ENCODE results near the gene SEMA4F. TPM values are rescaled to one million over a fixed set of nuclear protein-coding genes. Genes with fewer than 3 reads are reported as not detected.

Gene SEMA4F
- total RNA-seq, 1 experiment from 2014 or later: 8.1 TPM

GRCh38 chr2:74639550-74639949 lies 14.5 kb upstream of the SEMA4F start:
- no peaks in the 10 kb centered on the region for H3K4me1 ChIP-seq (replicated peaks)
- H3K36me3 ChIP-seq: no peaks in the 10 kb centered on the region
- H3K27ac ChIP-seq: no peak overlapping the region
- DNase-seq (ENCODE audit: low read depth in 1 of 2, low spot score in 2 of 2): no peak
- no peak overlapping the region for H3K4me3 ChIP-seq
- H3K9me3 ChIP-seq (replicated peaks): no peaks in the 10 kb centered on the region
- H3K27me3 ChIP-seq (replicated peaks): peaks cover 6% of the 10 kb centered on the region; the same call in 1 of the 2 replicates

- no peak for DNase-seq (ENCODE audit: low read depth in 1 of 2, low spot score in 2 of 2)
- Histone ChIP-seq H3K27ac (no peak overlapping the region), H3K27me3 (replicated peaks) (no peaks in the 10 kb centered on the region), H3K4me3 (no peak overlapping the region), H3K9me3 (replicated peaks) (no peaks in the 10 kb centered on the region), H3K4me1 (replicated peaks) (no peaks in the 10 kb centered on the region), H3K36me3 (no peaks in the 10 kb centered on the region)
Measured at GRCh38 chr2:74645344-74645743, 8.7 kb upstream of the SEMA4F start.

- no peak overlapping the region for H3K27ac ChIP-seq
- H3K4me1 ChIP-seq (replicated peaks): no peaks in the 10 kb centered on the region
Measured at GRCh38 chr2:74646201-74646600, 7.8 kb upstream of the SEMA4F start.

GRCh38 chr2:74646834-74647482 lies 7.1 kb upstream of the SEMA4F start:
- Histone ChIP-seq H3K27me3 (replicated peaks) (no peaks in the 10 kb centered on the region), H3K4me1 (replicated peaks) (no peaks in the 10 kb centered on the region), H3K4me3 (no peak overlapping the region), H3K36me3 (no peaks in the 10 kb centered on the region), H3K9me3 (replicated peaks) (no peaks in the 10 kb centered on the region), H3K27ac (no peak overlapping the region)
- DNase-seq (ENCODE audit: low read depth in 1 of 2, low spot score in 2 of 2): no peak

More at GRCh38 chr2:74646201-74646600, 7.8 kb upstream of the SEMA4F start:
- H3K4me3 ChIP-seq: no peak overlapping the region
- DNase-seq (ENCODE audit: low read depth in 1 of 2, low spot score in 2 of 2): no peak
- no peaks in the 10 kb centered on the region for H3K27me3 ChIP-seq (replicated peaks)
- no peaks in the 10 kb centered on the region for H3K9me3 ChIP-seq (replicated peaks)
- no peaks in the 10 kb centered on the region for H3K36me3 ChIP-seq

GRCh38 chr2:74648009-74648443 lies 6.0 kb upstream of the SEMA4F start, which contains the start of gene M1AP:
TSS of gene M1AP (minus strand) at chr2:74648330. CDS start at chr2:74640275, 8,055 bp downstream.
- no peak within 1 kb of the TSS for H3K4me3 ChIP-seq
- H3K9me3 ChIP-seq (replicated peaks): no peaks in the 10 kb centered on the region
- H3K36me3 ChIP-seq: no peaks in the 10 kb centered on the region
- no peak for DNase-seq (ENCODE audit: low read depth in 1 of 2, low spot score in 2 of 2)
- no peak within 1 kb of the TSS for H3K27ac ChIP-seq
- no peaks in the 10 kb centered on the region for H3K4me1 ChIP-seq (replicated peaks)
- H3K27me3 ChIP-seq (replicated peaks): no peaks in the 10 kb centered on the region

- H3K27me3 ChIP-seq (replicated peaks): no peaks in the 10 kb centered on the region
- peak overlapping the region; percentile 55 for H3K4me3 ChIP-seq
- H3K36me3 ChIP-seq: no peaks in the 10 kb centered on the region
- H3K4me1 ChIP-seq (replicated peaks): peaks cover 10% of the 10 kb centered on the region
- no peak overlapping the region for H3K27ac ChIP-seq
- DNase-seq (ENCODE audit: low read depth in 1 of 2, low spot score in 2 of 2): no peak
- no peaks in the 10 kb centered on the region for H3K9me3 ChIP-seq (replicated peaks)
Measured at GRCh38 chr2:74653589-74653984, 460 bp upstream of the SEMA4F start.

GRCh38 chr2:74655579-74655978 lies 1.5 kb downstream of the SEMA4F start:
- no peak for DNase-seq (ENCODE audit: low read depth in 1 of 2, low spot score in 2 of 2)
- H3K4me3 ChIP-seq: no peak overlapping the region
- H3K36me3 ChIP-seq: no peaks in the 10 kb centered on the region
- no peaks in the 10 kb centered on the region for H3K9me3 ChIP-seq (replicated peaks)
- H3K27ac ChIP-seq: no peak overlapping the region
- peaks cover 10% of the 10 kb centered on the region for H3K4me1 ChIP-seq (replicated peaks)
- no peaks in the 10 kb centered on the region for H3K27me3 ChIP-seq (replicated peaks)

GRCh38 chr2:74658516-74658915 lies 4.5 kb downstream of the SEMA4F start:
- Histone ChIP-seq H3K27me3 (replicated peaks) (no peaks in the 10 kb centered on the region), H3K4me1 (replicated peaks) (peaks cover 8% of the 10 kb centered on the region), H3K4me3 (no peak overlapping the region), H3K27ac (no peak overlapping the region), H3K9me3 (replicated peaks) (no peaks in the 10 kb centered on the region), H3K36me3 (no peaks in the 10 kb centered on the region)
- no peak for DNase-seq (ENCODE audit: low read depth in 1 of 2, low spot score in 2 of 2)

GRCh38 chr2:74659462-74659861 lies 5.4 kb downstream of the SEMA4F start:
- Histone ChIP-seq H3K9me3 (replicated peaks) (no peaks in the 10 kb centered on the region), H3K4me1 (replicated peaks) (peaks cover 4% of the 10 kb centered on the region; the same call in 1 of the 2 replicates), H3K36me3 (no peaks in the 10 kb centered on the region), H3K27me3 (replicated peaks) (no peaks in the 10 kb centered on the region), H3K27ac (no peak overlapping the region), H3K4me3 (no peak overlapping the region)
- DNase-seq (ENCODE audit: low read depth in 1 of 2, low spot score in 2 of 2): no peak

GRCh38 chr2:74668087-74668486 lies 14.0 kb downstream of the SEMA4F start:
- H3K4me1 ChIP-seq (replicated peaks): no peaks in the 10 kb centered on the region
- H3K4me3 ChIP-seq: no peak overlapping the region
- H3K36me3 ChIP-seq: no peaks in the 10 kb centered on the region
- no peak overlapping the region for H3K27ac ChIP-seq
- no peak for DNase-seq (ENCODE audit: low read depth in 1 of 2, low spot score in 2 of 2)
- no peaks in the 10 kb centered on the region for H3K27me3 ChIP-seq (replicated peaks)
- H3K9me3 ChIP-seq (replicated peaks): no peaks in the 10 kb centered on the region

- no peaks in the 10 kb centered on the region for H3K27me3 ChIP-seq (replicated peaks)
- no peak for DNase-seq (ENCODE audit: low read depth in 1 of 2, low spot score in 2 of 2)
- no peaks in the 10 kb centered on the region for H3K36me3 ChIP-seq
- no peak overlapping the region for H3K4me3 ChIP-seq
- no peaks in the 10 kb centered on the region for H3K9me3 ChIP-seq (replicated peaks)
- no peak overlapping the region for H3K27ac ChIP-seq
- no peaks in the 10 kb centered on the region for H3K4me1 ChIP-seq (replicated peaks)
Measured at GRCh38 chr2:74670263-74670662, 16.2 kb downstream of the SEMA4F start.

GRCh38 chr2:74671479-74671878 lies 17.4 kb downstream of the SEMA4F start:
- Histone ChIP-seq H3K9me3 (replicated peaks) (no peaks in the 10 kb centered on the region), H3K27me3 (replicated peaks) (no peaks in the 10 kb centered on the region), H3K4me3 (no peak overlapping the region), H3K27ac (no peak overlapping the region), H3K36me3 (no peaks in the 10 kb centered on the region), H3K4me1 (replicated peaks) (no peaks in the 10 kb centered on the region)
- DNase-seq (ENCODE audit: low read depth in 1 of 2, low spot score in 2 of 2): no peak

GRCh38 chr2:74673826-74674528 lies 19.9 kb downstream of the SEMA4F start:
- no peak for DNase-seq (ENCODE audit: low read depth in 1 of 2, low spot score in 2 of 2)
- Histone ChIP-seq H3K4me1 (replicated peaks) (no peaks in the 10 kb centered on the region), H3K27me3 (replicated peaks) (no peaks in the 10 kb centered on the region), H3K4me3 (no peak overlapping the region), H3K27ac (no peak overlapping the region), H3K9me3 (replicated peaks) (no peaks in the 10 kb centered on the region), H3K36me3 (no peaks in the 10 kb centered on the region)

- Histone ChIP-seq H3K4me1 (replicated peaks) (no peaks in the 10 kb centered on the region), H3K4me3 (no peak overlapping the region), H3K27ac (no peak overlapping the region), H3K36me3 (no peaks in the 10 kb centered on the region), H3K27me3 (replicated peaks) (no peaks in the 10 kb centered on the region), H3K9me3 (replicated peaks) (no peaks in the 10 kb centered on the region)
- no peak for DNase-seq (ENCODE audit: low read depth in 1 of 2, low spot score in 2 of 2)
Measured at GRCh38 chr2:74675090-74675489, 21.0 kb downstream of the SEMA4F start.
